Heart right ventricle (tissue), 16 donors: ENCODE data around the gene MXRA7. TPM values are rescaled to one million over a fixed set of nuclear protein-coding genes. Genes with fewer than 3 reads are reported as not detected.

Source experiments
- ATAC-seq, 8 donors: fragments of 200-7000 bp; cut with Tn5 transposase; one replicate each; pipeline ENCODE4 v1.9.1; 2020; ENCODE audit warnings: mild to moderate bottlenecking in 8 of 8, moderate library complexity in 8 of 8, moderate number of reproducible peaks in 1 of 8
- DNase-seq, 2 donors: peaks; one replicate each; pipeline ENCODE4 v3.0.0-alpha.2; 2020
- H3K27ac ChIP-seq, 10 donors: fragments of 200-600 bp; sonication (generic) in 2 of 10; one replicate each; pipeline versions ENCODE4 v1.5.0 to v1.8.0; 2020 to 2022; ENCODE audit warnings: mild to moderate bottlenecking in 3 of 10
- H3K27me3 ChIP-seq, 7 donors: fragments of 200-600 bp; one replicate each; pipeline ENCODE4 v1.8.0; 2021 to 2022; ENCODE audit warnings: mild to moderate bottlenecking in 2 of 7
- H3K36me3 ChIP-seq, 9 donors: fragments of 200-600 bp; sonication (generic) in 1 of 9; one replicate each; pipeline versions ENCODE4 v1.5.0 to v1.8.0; 2020 to 2022; ENCODE audit warnings: mild to moderate bottlenecking in 2 of 9
- H3K4me1 ChIP-seq, 9 donors: fragments of 200-600 bp; sonication (generic) in 1 of 9; one replicate each; pipeline versions ENCODE4 v1.5.0 to v1.8.0; 2020 to 2022; ENCODE audit warnings: mild to moderate bottlenecking in 4 of 9
- H3K4me3 ChIP-seq, 10 donors: fragments of 200-600 bp; sonication (generic) in 2 of 10; one replicate each; pipeline versions ENCODE4 v1.5.0 to v1.8.0; 2020 to 2022; ENCODE audit warnings: mild to moderate bottlenecking in 7 of 10, moderate library complexity in 2 of 10
- H3K9me3 ChIP-seq, 11 donors: fragments of 200-600 bp in 10 of 11; sonication (generic) in 2 of 11; one replicate each; pipeline versions ENCODE4 v1.5.0 to v1.8.0; 2013 to 2022; ENCODE audit warnings: mild to moderate bottlenecking in 2 of 11, control low read depth in 1 of 11, moderate library complexity in 1 of 11
- WGBS, 2 donors: extraction: QIAGEN DNeasy Blood & Tissue Kit; methylation state at CpG; one replicate each; pipeline ENCODE4 v1.1.7; 2013; ENCODE audit warnings: inconsistent platforms in 1 of 2; 5-methylcytosine and 5-hydroxymethylcytosine counted together
- intact Hi-C, 10 donors: fragments of 100-400 bp; cut with DNase I; formaldehyde crosslinking; loops; one replicate each; pipeline versions ENCODE4 v1.11.1 to v1.14.2; 2022
- polyA plus RNA-seq, 2 donors: library from polyadenylated mRNA; stranded (reverse); fragments of 200-250 nt; gene quantifications; one replicate each; pipeline ENCODE4 v1.2.3, GENCODE V29; 2013
- total RNA-seq, 10 donors: library from RNA; stranded (reverse); fragmentation: NEBNext Ultra II Directional in 3 of 10; extraction: Animal tissue kit (Norgen Biotek cat#: 25700) in 3 of 10; gene quantifications; one replicate each; pipeline versions ENCODE4 v1.2.1 to v1.2.4, GENCODE V29; 2021 to 2023
- TF ChIP-seq, protein P1 (sequence below), 9 donors: fragments of 200-600 bp; sonication (generic) in 2 of 9; IDR thresholded peaks; one replicate each; pipeline versions ENCODE4 v1.5.0 to v1.8.0; 2021 to 2022; ENCODE audit warnings: antibody characterized with exemption in 9 of 9, mild to moderate bottlenecking in 5 of 9, moderate library complexity in 1 of 9
- donor health status: Arrhythmogenic right ventricular cardiomyopathy.
- donor health status: ischemic (EF 13 %, LVEDD 7.1; RV severe dilation, severe dysfunction).
- donor health status: healthy with polysubstance abuse.
- donor health status: DM: no; HTN: yes; CAD: no.
- donor health status: DM: no; HTN: no; CAD: no.
- donor health status: ischemic (EF 25% LVEDD 6.9; RV normal size, moderate dysfunction).
- donor health status: ischemic (EF 25% LVEDD 5.7; RV mildly dilated, moderate dysfunction).
- donor health status: healthy.
- donor health status: DM: yes; HTN: yes; CAD: no.
- donor health status: Ischemic cardiomyopathy.
- donor health status: ischemic (EF 35%, LVEDD 5.7; RV mildly dilated, moderate dysfunction).
- donor health status: nonischemic (EF 11% LVEDD 7.7; RV severe dilation, severe dysfunction).
- donor health status: DM: yes; HTN: yes; CAD: no.
- donor health status: PGD.
- donor health status: ischemic (EF 29% LVEDD 5.4; RV normal size, mild dysfunction).
- donor health status: nonischemic (EF 23%, LVEDD 6.1; RV moderate dilation, normal function).

The MXRA7 gene
- total and polyA plus RNA-seq, 12 donors, result 121 to 586 (median 413) TPM

GRCh38 chr17:76658242-76658662, 52.5 kb downstream of the MXRA7 start:
- TF ChIP-seq, protein P1, sequence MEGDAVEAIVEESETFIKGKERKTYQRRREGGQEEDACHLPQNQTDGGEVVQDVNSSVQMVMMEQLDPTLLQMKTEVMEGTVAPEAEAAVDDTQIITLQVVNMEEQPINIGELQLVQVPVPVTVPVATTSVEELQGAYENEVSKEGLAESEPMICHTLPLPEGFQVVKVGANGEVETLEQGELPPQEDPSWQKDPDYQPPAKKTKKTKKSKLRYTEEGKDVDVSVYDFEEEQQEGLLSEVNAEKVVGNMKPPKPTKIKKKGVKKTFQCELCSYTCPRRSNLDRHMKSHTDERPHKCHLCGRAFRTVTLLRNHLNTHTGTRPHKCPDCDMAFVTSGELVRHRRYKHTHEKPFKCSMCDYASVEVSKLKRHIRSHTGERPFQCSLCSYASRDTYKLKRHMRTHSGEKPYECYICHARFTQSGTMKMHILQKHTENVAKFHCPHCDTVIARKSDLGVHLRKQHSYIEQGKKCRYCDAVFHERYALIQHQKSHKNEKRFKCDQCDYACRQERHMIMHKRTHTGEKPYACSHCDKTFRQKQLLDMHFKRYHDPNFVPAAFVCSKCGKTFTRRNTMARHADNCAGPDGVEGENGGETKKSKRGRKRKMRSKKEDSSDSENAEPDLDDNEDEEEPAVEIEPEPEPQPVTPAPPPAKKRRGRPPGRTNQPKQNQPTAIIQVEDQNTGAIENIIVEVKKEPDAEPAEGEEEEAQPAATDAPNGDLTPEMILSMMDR (IDR thresholded peaks at IDR 0.05), result no peak
- no peaks in the 10 kb centered on the region for H3K9me3 ChIP-seq
- H3K27me3 ChIP-seq, result no peaks in the 10 kb centered on the region
- peaks cover 0 to 30% (median 20%) of the 10 kb centered on the region in 9 donors for H3K4me1 ChIP-seq
- no peak overlapping the region for H3K4me3 ChIP-seq
- intact Hi-C loops, result no loop called here
- WGBS, 2 donors, result 71 to 74% methylated on average over 5 of the region's 5 CpGs
- H3K36me3 ChIP-seq, result no peaks in the 10 kb centered on the region
- DNase-seq (no peak), ATAC-seq (no peak)
- peak overlapping the region in 1 of 10 donors; percentile 10 for H3K27ac ChIP-seq

- H3K36me3 ChIP-seq, result no peaks in the 10 kb centered on the region
- H3K9me3 ChIP-seq, result peaks cover 0 to under 1% (median 0%) of the 10 kb centered on the region in 11 donors
- TF ChIP-seq, protein P1 (IDR thresholded peaks at IDR 0.05), result no peak
- H3K27ac ChIP-seq, result peak overlapping the region in 1 of 10 donors; percentile 10
- ATAC-seq (no peak), DNase-seq (no peak)
- H3K4me3 ChIP-seq, result no peak overlapping the region
- H3K4me1 ChIP-seq, result peaks cover 0 to 30% (median 20%) of the 10 kb centered on the region in 9 donors
- intact Hi-C loops, result no loop called here
- WGBS, 2 donors, result 89% methylated on average over 8 of the region's 8 CpGs
- no peaks in the 10 kb centered on the region for H3K27me3 ChIP-seq
Measured at GRCh38 chr17:76657505-76658241, 53.1 kb downstream of the MXRA7 start.

DNA sequence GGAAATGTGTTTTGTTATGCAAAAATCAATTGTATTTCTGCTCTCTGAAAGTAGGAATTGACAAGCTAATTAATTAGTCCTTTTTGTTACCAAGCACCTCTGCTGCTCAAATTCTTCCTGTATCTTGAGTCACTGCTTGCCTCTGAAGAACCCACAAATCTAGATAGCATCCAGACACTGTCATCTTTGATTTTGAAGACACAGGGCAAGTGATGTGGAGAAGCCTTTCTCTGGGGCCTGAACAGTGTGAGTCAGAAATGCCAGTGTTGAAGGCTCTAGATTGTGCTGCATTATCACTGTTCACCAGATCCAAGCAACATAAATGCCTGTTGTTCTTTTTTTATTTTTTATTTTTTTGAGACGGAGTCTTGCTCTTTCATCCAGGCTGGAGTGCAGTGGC, 56.4 kb downstream of the MXRA7 start:
- Histone ChIP-seq H3K36me3 (no peaks in the 10 kb centered on the region), H3K9me3 (peaks cover 0 to 7% (median 0%) of the 10 kb centered on the region in 11 donors), H3K4me3 (no peak overlapping the region), H3K4me1 (peaks cover 0 to 10% (median 2%) of the 10 kb centered on the region in 9 donors), H3K27me3 (no peaks in the 10 kb centered on the region), H3K27ac (no peak overlapping the region)
- ATAC-seq, result no peak
- WGBS, 2 donors, result 88 to 96% methylated on average over 1 of the region's 1 CpG
- intact Hi-C loops, result no loop called here
- TF ChIP-seq, protein P1 (IDR thresholded peaks at IDR 0.05), result no peak
- DNase-seq, result no peak

GRCh38 chr17:76650504-76650903, 60.3 kb downstream of the MXRA7 start:
- H3K36me3 ChIP-seq, result no peaks in the 10 kb centered on the region
- TF ChIP-seq, protein P1 (IDR thresholded peaks at IDR 0.05), result no peak
- H3K4me1 ChIP-seq, result no peaks in the 10 kb centered on the region
- 85 to 94% methylated on average over 5 of the region's 5 CpGs for WGBS, 2 donors
- ATAC-seq (no peak), DNase-seq (no peak)
- no peak overlapping the region for H3K27ac ChIP-seq
- peaks cover 0 to 23% (median 9%) of the 10 kb centered on the region in 11 donors for H3K9me3 ChIP-seq
- H3K27me3 ChIP-seq, result no peaks in the 10 kb centered on the region
- no peak overlapping the region for H3K4me3 ChIP-seq
- intact Hi-C loops, result no loop called here
